GM12865 (cell line): ENCODE measurements around the gene MTPN.

Experiments
- DNase-seq: peaks from one replicate; pipeline ENCODE4 v3.0.0; 2010; ENCODE audit warnings: low read depth
- H3K4me3 ChIP-seq: 2 replicates; pipeline ENCODE4 v1.5.1; 2011; ENCODE audit warnings: mild to moderate bottlenecking, low read depth, low read length, control low read depth
- CTCF ChIP-seq: IDR thresholded peaks from 2 replicates; pipeline ENCODE4 v1.5.1; 2011; ENCODE audit warnings: low read length, control low read depth, low read depth, inconsistent platforms; ENCODE audit not compliant: insufficient read depth; ENCODE audit errors: missing control alignments

MTPN gene

DNA sequence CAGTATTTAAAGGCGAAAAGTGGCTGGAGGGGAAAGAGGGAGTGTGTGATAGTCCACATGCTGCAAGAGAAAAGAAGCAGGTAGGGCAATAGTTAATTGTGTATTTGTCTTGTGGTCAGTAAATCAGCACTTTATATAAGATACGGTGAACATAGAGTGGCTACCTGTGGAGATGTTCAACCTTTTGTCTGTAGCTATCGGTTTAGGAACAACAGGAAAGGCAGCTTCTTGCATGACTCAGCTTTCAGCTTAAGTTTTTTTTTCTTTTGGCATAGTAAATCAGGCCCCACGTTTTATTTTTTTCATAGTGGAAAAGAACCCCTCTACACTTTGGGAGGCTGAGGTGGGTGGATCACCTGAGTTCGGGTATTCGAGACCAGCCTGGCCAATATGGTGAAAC is 14.2 kb upstream of the MTPN start:
- no peak overlapping the region for H3K4me3 ChIP-seq
- DNase-seq: no peak
- TF ChIP-seq CTCF: no peak

GRCh38 chr7:135990258-135990657 is 13.1 kb upstream of the MTPN start:
- no peak for TF ChIP-seq CTCF
- H3K4me3 ChIP-seq: no peak overlapping the region
- DNase-seq: no peak

GRCh38 chr7:135981958-135982646 is 4.9 kb upstream of the MTPN start:
- TF ChIP-seq CTCF: no peak
- no peak for DNase-seq
- H3K4me3 ChIP-seq: peak overlapping the region; percentile 51

DNA sequence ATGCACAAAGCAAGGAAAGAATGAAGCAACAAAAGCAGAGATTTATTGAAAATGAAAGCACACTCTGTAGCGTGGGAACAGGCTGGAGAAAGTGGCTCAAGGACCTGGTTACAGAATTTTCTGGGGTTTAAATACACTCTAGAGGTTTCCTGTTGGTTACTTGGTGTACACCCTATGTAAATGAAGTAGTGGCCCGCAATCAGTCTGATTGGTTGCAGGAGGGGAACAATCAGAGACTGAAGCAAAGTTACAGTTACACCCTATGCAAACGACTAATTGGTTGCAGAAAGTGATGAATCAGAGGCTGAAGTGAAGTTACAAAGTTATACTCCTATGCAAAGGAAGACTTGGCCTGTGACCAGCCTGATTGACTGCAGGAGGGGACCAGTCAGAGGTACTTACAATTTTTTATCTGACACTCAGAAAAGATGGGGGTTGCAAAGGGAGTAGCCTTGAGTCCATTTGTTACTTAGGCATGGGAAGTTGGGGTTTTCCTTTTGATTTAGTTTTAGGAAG is 3.6 kb upstream of the MTPN start:
- H3K4me3 ChIP-seq: peak overlapping the region; percentile 51
- DNase-seq: peak; percentile 94
- no peak for TF ChIP-seq CTCF

GRCh38 chr7:135980012-135980551 is 2.9 kb upstream of the MTPN start:
- peak overlapping the region; percentile 34 for H3K4me3 ChIP-seq

DNA sequence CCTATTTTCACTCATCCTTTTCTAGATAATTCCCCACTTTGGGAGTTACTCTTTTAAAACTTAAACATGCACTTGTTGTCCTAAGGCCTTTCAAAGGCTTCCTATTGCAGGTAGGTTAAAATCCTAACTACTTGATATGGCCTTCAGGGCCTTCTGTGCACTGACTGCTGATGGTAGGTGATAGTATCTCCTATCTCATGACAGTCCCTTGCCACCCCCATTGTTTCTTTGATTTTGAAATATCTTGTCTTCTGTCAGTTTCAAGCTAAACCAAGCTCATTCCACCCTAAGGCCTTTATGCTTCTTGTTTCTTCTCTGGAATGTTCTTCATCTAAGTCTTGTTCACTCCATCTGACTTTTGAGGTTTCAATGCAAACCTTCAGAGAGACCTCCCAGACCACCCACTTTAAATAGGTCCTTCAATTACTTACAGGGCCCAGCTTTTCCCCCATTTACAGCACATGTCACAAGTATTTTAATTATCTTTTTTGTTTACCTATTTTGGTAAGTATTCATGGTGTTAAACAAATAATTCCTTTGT is 2.4 kb upstream of the MTPN start:
- no peak overlapping the region for H3K4me3 ChIP-seq
- no peak for DNase-seq
- no peak for TF ChIP-seq CTCF

More at GRCh38 chr7:135980012-135980551, 2.9 kb upstream of the MTPN start:
- TF ChIP-seq CTCF: no peak
- peak; percentile 75 for DNase-seq
